H9 (cell line): ENCODE results near the gene WDR89. TPM values are rescaled to one million over a fixed set of nuclear protein-coding genes. Genes with fewer than 3 reads are reported as not detected.
A peak's percentile ranks its signal among the peaks of the same experiment; 100 is the strongest.

Source experiments
- DNase-seq: peaks from one replicate; pipeline ENCODE4 v3.0.0-alpha.2; 2017
- H2AFZ ChIP-seq: one replicate; pipeline ENCODE4 v1.6.1; 2013; ENCODE audit warnings: mild to moderate bottlenecking, low read length, control low read depth, moderate library complexity
- H2AK5ac ChIP-seq: 2 replicates; pipeline ENCODE4 v1.6.1; 2013; ENCODE audit warnings: low read length, control low read depth, mixed read lengths; ENCODE audit not compliant: insufficient read length
- H2BK120ac ChIP-seq: one replicate; pipeline ENCODE4 v1.6.1; 2013; ENCODE audit warnings: low read depth, mild to moderate bottlenecking, low read length, control low read depth, inconsistent platforms; ENCODE audit not compliant: poor library complexity, severe bottlenecking
- H2BK12ac ChIP-seq: 2 replicates; pipeline ENCODE4 v1.6.1; 2013; ENCODE audit warnings: low read length, control low read depth, mixed read lengths, low read depth; ENCODE audit not compliant: insufficient read length
- H2BK15ac ChIP-seq: 2 replicates; pipeline ENCODE4 v1.6.1; 2013; ENCODE audit warnings: low read depth, low read length, control low read depth
- H2BK20ac ChIP-seq: one replicate; pipeline ENCODE4 v1.6.1; 2013; ENCODE audit warnings: low read depth, mild to moderate bottlenecking, low read length, control low read depth, inconsistent platforms; ENCODE audit not compliant: poor library complexity, severe bottlenecking
- H2BK5ac ChIP-seq: 2 replicates; pipeline ENCODE4 v1.6.1; 2013; ENCODE audit warnings: low read length, control low read depth, mixed read lengths; ENCODE audit not compliant: insufficient read length
- H3K14ac ChIP-seq: 2 replicates; pipeline ENCODE4 v1.6.1; 2013; ENCODE audit warnings: low read length, control low read depth; ENCODE audit not compliant: insufficient read depth
- H3K18ac ChIP-seq: 2 replicates; pipeline ENCODE4 v1.6.1; 2013; ENCODE audit warnings: low read depth, mild to moderate bottlenecking, mixed read lengths, low read length, control low read depth; ENCODE audit not compliant: insufficient read length
- H3K23ac ChIP-seq: 2 replicates; pipeline ENCODE4 v1.6.1; 2013; ENCODE audit warnings: low read length, control low read depth, mixed read lengths, low read depth; ENCODE audit not compliant: insufficient read length
- H3K23me2 ChIP-seq: 2 replicates; pipeline ENCODE4 v1.6.1; 2013; ENCODE audit warnings: low read depth, mild to moderate bottlenecking, mixed read lengths, low read length, control low read depth; ENCODE audit not compliant: insufficient read length, poor library complexity, severe bottlenecking
- H3K27ac ChIP-seq: 2 replicates; pipeline ENCODE4 v1.5.1; 2013; ENCODE audit warnings: low read length, control low read depth, mixed read lengths, low read depth; ENCODE audit not compliant: insufficient read length
- H3K27me3 ChIP-seq: 2 replicates; pipeline ENCODE4 v1.6.1; 2013; ENCODE audit warnings: low read length, control low read depth, inconsistent platforms; ENCODE audit not compliant: insufficient read depth
- H3K4ac ChIP-seq: 2 replicates; pipeline ENCODE4 v1.6.1; 2013; ENCODE audit warnings: low read depth, mild to moderate bottlenecking, control low read depth, inconsistent platforms, low read length, moderate library complexity
- H3K4me1 ChIP-seq: 2 replicates; pipeline ENCODE4 v1.6.1; 2013; ENCODE audit warnings: low read length, control low read depth, inconsistent platforms; ENCODE audit not compliant: insufficient read depth
- H3K4me2 ChIP-seq: 2 replicates; pipeline ENCODE4 v1.6.1; 2013; ENCODE audit warnings: low read length, control low read depth, mixed read lengths; ENCODE audit not compliant: insufficient read length, insufficient read depth
- H3K56ac ChIP-seq: 2 replicates; pipeline ENCODE4 v1.6.1; 2013; ENCODE audit warnings: low read depth, mild to moderate bottlenecking, mixed read lengths, low read length, control low read depth; ENCODE audit not compliant: insufficient read length
- H3K79me1 ChIP-seq: 2 replicates; pipeline ENCODE4 v1.6.1; 2013; ENCODE audit warnings: low read depth, mild to moderate bottlenecking, moderate library complexity, low read length, control low read depth, inconsistent platforms; ENCODE audit not compliant: insufficient read depth, poor library complexity, severe bottlenecking
- H3K79me2 ChIP-seq: 2 replicates; pipeline ENCODE4 v1.6.1; 2013; ENCODE audit warnings: low read length, control low read depth, inconsistent platforms; ENCODE audit not compliant: insufficient read depth
- H3K9ac ChIP-seq: 2 replicates; pipeline ENCODE4 v1.6.1; 2013; ENCODE audit warnings: low read length, control low read depth, mixed read lengths; ENCODE audit not compliant: insufficient read length; ENCODE audit errors: extremely low read depth
- H3K9me3 ChIP-seq: one replicate; pipeline ENCODE4 v1.6.1; 2013; ENCODE audit warnings: low read depth, low read length, inconsistent platforms; ENCODE audit not compliant: control insufficient read depth
- H3T11ph ChIP-seq: one replicate; pipeline ENCODE4 v1.6.1; 2013; ENCODE audit warnings: mild to moderate bottlenecking, low read length, control low read depth, inconsistent platforms
- H4K20me1 ChIP-seq: one replicate; pipeline ENCODE4 v1.6.1; 2013; ENCODE audit not compliant: control insufficient read depth, insufficient read length, insufficient read depth
- H4K5ac ChIP-seq: 2 replicates; pipeline ENCODE4 v1.6.1; 2013; ENCODE audit warnings: low read depth, mild to moderate bottlenecking, mixed read lengths, low read length, control low read depth; ENCODE audit not compliant: insufficient read length
- H4K8ac ChIP-seq: replicated peaks from 2 replicates; pipeline ENCODE4 v1.6.1; 2013; ENCODE audit warnings: low read length, control low read depth, mixed read lengths, low read depth; ENCODE audit not compliant: insufficient read length
- H4K91ac ChIP-seq: 2 replicates; pipeline ENCODE4 v1.6.1; 2013; ENCODE audit warnings: low read depth, mild to moderate bottlenecking, moderate library complexity, mixed read lengths, low read length, control low read depth; ENCODE audit not compliant: insufficient read length
- H3K27ac Mint-ChIP-seq, 3 experiments: 2 replicates in 2 of 3; 3 replicates in 1 of 3; pipeline ENCODE4 v1.8.0; 2020 to 2021; ENCODE audit warnings: mixed read lengths in 3 of 3, mild to moderate bottlenecking in 1 of 3, moderate library complexity in 1 of 3
- H3K27me3 Mint-ChIP-seq: 2 replicates; pipeline ENCODE4 v1.8.0; 2021; ENCODE audit warnings: low read depth, mild to moderate bottlenecking, moderate library complexity, mixed read lengths
- H3K36me3 Mint-ChIP-seq, 3 experiments: 2 replicates in 2 of 3; 3 replicates in 1 of 3; pipeline ENCODE4 v1.8.0; 2020 to 2021; ENCODE audit warnings: low read depth in 3 of 3, mixed read lengths in 3 of 3; ENCODE audit not compliant: insufficient read depth in 1 of 3
- H3K4me1 Mint-ChIP-seq, 2 experiments: 2 replicates each; pipeline ENCODE4 v1.8.0; 2020; ENCODE audit warnings: mixed read lengths in 2 of 2
- H3K4me3 Mint-ChIP-seq, 2 experiments: 2 replicates in 1 of 2; 3 replicates in 1 of 2; pipeline ENCODE4 v1.8.0; 2020 to 2021; ENCODE audit warnings: mild to moderate bottlenecking in 2 of 2, mixed read lengths in 2 of 2, moderate library complexity in 1 of 2
- H3K9me3 Mint-ChIP-seq, 2 experiments: 2 replicates in 1 of 2; 3 replicates in 1 of 2; pipeline ENCODE4 v1.8.0; 2020; ENCODE audit warnings: mild to moderate bottlenecking in 2 of 2, mixed read lengths in 2 of 2, moderate library complexity in 1 of 2
- WGBS: extraction: QIAGEN DNeasy Blood & Tissue Kit; methylation state at CpG from one replicate; pipeline ENCODE4 v1.1.7; 2013; ENCODE audit warnings: missing lambda C conversion rate, low lambda C conversion rate, mixed read lengths; ENCODE audit not compliant: insufficient read length; ENCODE audit errors: extremely low coverage; 5-methylcytosine and 5-hydroxymethylcytosine counted together
- total RNA-seq: library from RNA; stranded (reverse); gene quantifications from 2 replicates; pipeline ENCODE4 v1.2.1, GENCODE V29; 2021
- TF ChIP-seq, protein P1 (sequence below): fragments of 200-600 bp; sonication (generic); conservative IDR thresholded peaks from 3 replicates; pipeline ENCODE4 v1.8.0; 2021; ENCODE audit warnings: antibody characterized with exemption, mild to moderate bottlenecking

Gene WDR89
- total RNA-seq, 1 experiment from 2014 or later = 24.0 TPM

DNA sequence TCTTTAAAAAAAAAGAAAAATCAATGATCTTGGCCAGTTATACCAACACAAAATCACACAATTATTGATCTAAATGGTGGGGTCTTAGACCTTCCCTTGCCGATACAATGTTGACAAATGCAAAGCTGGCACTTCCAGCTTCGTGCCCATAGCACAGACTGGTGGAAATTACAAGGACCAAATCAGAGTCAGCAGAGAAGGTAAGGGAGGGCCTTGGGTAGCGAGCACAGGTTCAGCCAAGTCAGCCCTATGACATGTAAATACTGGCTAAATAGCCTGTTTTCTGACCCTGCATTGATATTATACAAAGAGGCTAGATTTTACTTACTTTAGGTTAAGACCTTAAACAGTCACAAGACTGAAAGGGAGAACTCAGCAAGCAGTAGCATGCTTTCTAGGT, 30.3 kb upstream of the WDR89 start:
- WGBS = no CpG with 5 or more reads among the region's 3 CpGs
- no peaks in the 10 kb centered on the region for H3K79me2 ChIP-seq

More for the DNA sequence above, 30.3 kb upstream of the WDR89 start:
- no peak overlapping the region for H3K23ac ChIP-seq
- no peak overlapping the region for H4K91ac ChIP-seq
- H3K9me3 ChIP-seq = no peaks in the 10 kb centered on the region
- Mint-ChIP-seq H3K4me3 (no peak overlapping the region), H3K9me3 (no peaks in the 10 kb centered on the region), H3K27ac (0 out of 7 replicates have a peak overlapping the region, but pooled peaks of 1 of the 3 experiments have one; percentile 54), H3K4me1 (no peaks in the 10 kb centered on the region; a peak in 1 of 4 replicates), H3K36me3 (no peaks in the 10 kb centered on the region), H3K27me3 (no peaks in the 10 kb centered on the region; the same call in 1 of the 2 replicates)
- no peak overlapping the region for H3T11ph ChIP-seq
- no peak overlapping the region for H2BK12ac ChIP-seq
- H3K18ac ChIP-seq = no peak overlapping the region
- H2AK5ac ChIP-seq = no peak overlapping the region
- TF ChIP-seq, protein P1, sequence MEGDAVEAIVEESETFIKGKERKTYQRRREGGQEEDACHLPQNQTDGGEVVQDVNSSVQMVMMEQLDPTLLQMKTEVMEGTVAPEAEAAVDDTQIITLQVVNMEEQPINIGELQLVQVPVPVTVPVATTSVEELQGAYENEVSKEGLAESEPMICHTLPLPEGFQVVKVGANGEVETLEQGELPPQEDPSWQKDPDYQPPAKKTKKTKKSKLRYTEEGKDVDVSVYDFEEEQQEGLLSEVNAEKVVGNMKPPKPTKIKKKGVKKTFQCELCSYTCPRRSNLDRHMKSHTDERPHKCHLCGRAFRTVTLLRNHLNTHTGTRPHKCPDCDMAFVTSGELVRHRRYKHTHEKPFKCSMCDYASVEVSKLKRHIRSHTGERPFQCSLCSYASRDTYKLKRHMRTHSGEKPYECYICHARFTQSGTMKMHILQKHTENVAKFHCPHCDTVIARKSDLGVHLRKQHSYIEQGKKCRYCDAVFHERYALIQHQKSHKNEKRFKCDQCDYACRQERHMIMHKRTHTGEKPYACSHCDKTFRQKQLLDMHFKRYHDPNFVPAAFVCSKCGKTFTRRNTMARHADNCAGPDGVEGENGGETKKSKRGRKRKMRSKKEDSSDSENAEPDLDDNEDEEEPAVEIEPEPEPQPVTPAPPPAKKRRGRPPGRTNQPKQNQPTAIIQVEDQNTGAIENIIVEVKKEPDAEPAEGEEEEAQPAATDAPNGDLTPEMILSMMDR = no peak
- H4K5ac ChIP-seq = no peak overlapping the region
- no peaks in the 10 kb centered on the region for H4K20me1 ChIP-seq
- H3K27ac ChIP-seq = no peak overlapping the region
- no peak overlapping the region for H3K56ac ChIP-seq
- H2BK5ac ChIP-seq = no peak overlapping the region
- H3K4ac ChIP-seq = no peak overlapping the region
- H2AFZ ChIP-seq = no peak overlapping the region
- no peak overlapping the region for H3K9ac ChIP-seq
- no peak overlapping the region for H2BK20ac ChIP-seq
- H3K27me3 ChIP-seq = no peaks in the 10 kb centered on the region
- H3K4me1 ChIP-seq = no peaks in the 10 kb centered on the region
- H3K14ac ChIP-seq = no peak overlapping the region; the same call in 1 of the 2 replicates
- no peaks in the 10 kb centered on the region for H3K23me2 ChIP-seq
- DNase-seq = no peak
- no peaks in the 10 kb centered on the region for H3K79me1 ChIP-seq
- H3K4me2 ChIP-seq = no peak overlapping the region
- H4K8ac ChIP-seq = no peak overlapping the region
- no peak overlapping the region for H2BK120ac ChIP-seq
- no peak overlapping the region for H2BK15ac ChIP-seq
